ENCODE measurements around the gene PRKACG. TPM values are rescaled to one million over a fixed set of nuclear protein-coding genes. Genes with fewer than 3 reads are reported as not detected.

Gene PRKACG
- total RNA-seq, 2 donors from 2014 or later, result not detected

GRCh38 chr9:68981789-68982188 is 32.1 kb downstream of the PRKACG start:
- ATAC-seq, result peak; percentile 38
- intact Hi-C loops (cut with DNase I), result no loop called here
- 17 to 31% methylated on average over 6 of the region's 6 CpGs for WGBS, 2 donors

GRCh38 chr9:68980341-68980914 is 33.5 kb downstream of the PRKACG start:
- Histone ChIP-seq H3K36me3 (replicated peaks in 1 of 2; ENCODE audit: insufficient read depth in 1 of 2, low read depth in 2 of 2) (no peaks in the 10 kb centered on the region), H3K27me3 (no peaks in the 10 kb centered on the region), H3K4me3 (no peak overlapping the region), H3K27ac (peak overlapping the region; percentile 11 to 60 (median 23)), H3K9me3 (no peaks in the 10 kb centered on the region), H3K4me1 (peaks cover 48% of the 10 kb centered on the region)
- WGBS, 2 donors, result 40 to 49% methylated on average over 3 of the region's 3 CpGs
- intact Hi-C loops (cut with DNase I), result no loop called here
- DNase-seq (no peak), ATAC-seq (no peak)
- no peak for TF ChIP-seq CTCF (IDR thresholded peaks at IDR 0.05)
- no peak for TF ChIP-seq POLR2A (IDR thresholded peaks at IDR 0.05)

More at GRCh38 chr9:68981789-68982188, 32.1 kb downstream of the PRKACG start:
- Histone ChIP-seq H3K27me3 (no peaks in the 10 kb centered on the region), H3K4me1 (peaks cover 39% of the 10 kb centered on the region), H3K36me3 (replicated peaks in 1 of 2; ENCODE audit: insufficient read depth in 1 of 2, low read depth in 2 of 2) (no peaks in the 10 kb centered on the region), H3K27ac (peak overlapping the region in 3 of 4 donors; percentile 24 to 39 (median 27)), H3K4me3 (no peak overlapping the region), H3K9me3 (no peaks in the 10 kb centered on the region)
- TF ChIP-seq CTCF (IDR thresholded peaks at IDR 0.05) (no peak), POLR2A (IDR thresholded peaks at IDR 0.05) (no peak)
- no peak for DNase-seq

- no peak overlapping the region for H3K4me3 ChIP-seq
- H3K27me3 ChIP-seq, result no peaks in the 10 kb centered on the region
- H3K4me1 ChIP-seq, result peaks cover 55% of the 10 kb centered on the region
- WGBS, 2 donors, result 56% methylated on average over 7 to 9 of the region's 9 CpGs
- no peaks in the 10 kb centered on the region for H3K36me3 ChIP-seq (replicated peaks in 1 of 2; ENCODE audit: insufficient read depth in 1 of 2, low read depth in 2 of 2)
- no peak for TF ChIP-seq POLR2A (IDR thresholded peaks at IDR 0.05)
- no peak for TF ChIP-seq CTCF (IDR thresholded peaks at IDR 0.05)
- peak overlapping the region; percentile 11 to 60 (median 25) for H3K27ac ChIP-seq
- intact Hi-C loops (cut with DNase I), result no loop called here
- ATAC-seq (no peak), DNase-seq (peak in 2 of 4 donors; percentile 14 to 27)
- H3K9me3 ChIP-seq, result no peaks in the 10 kb centered on the region
These were observed 34.2 kb downstream of the PRKACG start for GRCh38 chr9:68979538-68980314.

GRCh38 chr9:68978501-68978900 is 35.4 kb downstream of the PRKACG start:
- Histone ChIP-seq H3K27me3 (no peaks in the 10 kb centered on the region), H3K4me3 (no peak overlapping the region), H3K4me1 (peaks cover 56% of the 10 kb centered on the region), H3K36me3 (replicated peaks in 1 of 2; ENCODE audit: insufficient read depth in 1 of 2, low read depth in 2 of 2) (no peaks in the 10 kb centered on the region), H3K9me3 (no peaks in the 10 kb centered on the region), H3K27ac (no peak overlapping the region)
- TF ChIP-seq POLR2A (IDR thresholded peaks at IDR 0.05) (no peak), CTCF (IDR thresholded peaks at IDR 0.05) (no peak)
- DNase-seq, result no peak
- no peak for ATAC-seq
- WGBS, 2 donors, result 90 to 91% methylated on average over 3 of the region's 3 CpGs
- intact Hi-C loops (cut with DNase I), result no loop called here
